Body of pancreas (tissue), 4 donors: ENCODE measurements around the gene CXCL8. TPM values are rescaled to one million over a fixed set of nuclear protein-coding genes. Genes with fewer than 3 reads are reported as not detected.

Experiments used
- ATAC-seq: fragments of 150-250 bp; one replicate; pipeline ENCODE4 v1.9.1; 2016
- DNase-seq, 4 donors: peaks; one replicate each; pipeline ENCODE4 v3.0.0-alpha.2; 2019
- H3K27ac ChIP-seq, 4 donors: fragments of 200-600 bp; sonication (generic); 1 replicate in 3 of 4; 2 replicates in 1 of 4; pipeline versions ENCODE4 v1.5.1 to v1.6.1; 2016 to 2019; ENCODE audit warnings: mild to moderate bottlenecking in 1 of 4, mixed read lengths in 1 of 4, moderate library complexity in 1 of 4
- H3K27me3 ChIP-seq, 2 donors: fragments of 200-600 bp; sonication (generic); one replicate each; pipeline ENCODE4 v1.6.0; 2016; ENCODE audit warnings: mild to moderate bottlenecking in 1 of 2
- H3K36me3 ChIP-seq, 2 donors: fragments of 200-600 bp; sonication (generic); replicated peaks in 1 of 2; 2 replicates each; pipeline ENCODE4 v1.5.1; 2016; ENCODE audit warnings: low read depth in 2 of 2; ENCODE audit not compliant: insufficient read depth in 1 of 2
- H3K4me1 ChIP-seq: fragments of 200-600 bp; sonication (generic); one replicate; pipeline ENCODE4 v1.6.0; 2016
- H3K4me3 ChIP-seq, 2 donors: fragments of 200-600 bp; sonication (generic); 1 replicate in 1 of 2; 2 replicates in 1 of 2; pipeline ENCODE4 v1.5.1; 2016 to 2019
- H3K9me3 ChIP-seq, 3 donors: fragments of 200-600 bp; sonication (generic); 1 replicate in 2 of 3; 2 replicates in 1 of 3; pipeline ENCODE4 v1.5.1; 2016
- POLR2A ChIP-seq, 3 donors: fragments of 450-650 bp; IDR thresholded peaks; one replicate each; pipeline ENCODE4 v1.6.1; 2016; ENCODE audit warnings: antibody characterized with exemption in 3 of 3, mild to moderate bottlenecking in 2 of 3
- WGBS, 2 donors: methylation state at CpG; one replicate each; pipeline ENCODE4 v1.1.5; 2017; 5-methylcytosine and 5-hydroxymethylcytosine counted together
- intact Hi-C: fragments of 100-400 bp; cut with DNase I; formaldehyde crosslinking; loops from one replicate; pipeline ENCODE4 v1.15.1; 2023
- total RNA-seq, 2 donors: library from RNA; depleted of rRNA; stranded (reverse); fragments of >200 nt; gene quantifications; one replicate each; pipeline ENCODE4 v1.1.0, GENCODE V29; 2016
- TF ChIP-seq, protein P1 (sequence below), 7 experiments: fragments of 450-650 bp in 4 of 7; fragments of 200-600 bp in 3 of 7; sonication (generic) in 3 of 7; IDR thresholded peaks; one replicate each; pipeline ENCODE4 v1.5.1; 2016 to 2019; ENCODE audit warnings: antibody characterized with exemption in 7 of 7

The CXCL8 gene
- total RNA-seq, 2 donors from 2014 or later: 3.9 to 12.9 TPM

DNA sequence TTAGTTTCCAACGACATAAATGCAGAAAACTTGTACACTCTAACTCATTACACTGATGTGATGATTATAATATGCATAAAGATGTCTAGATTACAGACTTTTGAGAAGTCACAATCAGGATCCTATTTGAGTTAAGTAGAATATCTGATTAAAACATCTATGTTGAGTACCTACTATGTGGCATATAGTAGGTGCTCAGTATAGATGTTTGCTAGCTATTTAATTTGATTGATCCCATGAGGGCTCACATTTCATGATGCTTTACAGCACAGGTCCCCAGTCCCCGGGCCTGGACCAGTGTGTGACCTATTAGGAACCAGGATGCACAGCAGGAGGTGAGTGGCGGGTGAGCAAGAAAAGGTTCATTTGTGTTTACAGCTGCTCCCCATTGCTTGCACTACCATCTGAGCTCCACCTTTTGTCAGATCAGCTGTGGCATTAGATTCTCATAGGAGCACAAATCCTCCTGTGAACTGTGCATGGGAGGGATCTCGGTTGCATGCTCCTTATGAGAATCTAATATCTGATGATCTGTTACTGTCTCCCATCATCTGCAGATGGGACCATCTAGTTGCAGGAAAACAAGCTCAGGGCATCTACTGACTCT is 33.0 kb upstream of the CXCL8 start:
- TF ChIP-seq, protein P1, sequence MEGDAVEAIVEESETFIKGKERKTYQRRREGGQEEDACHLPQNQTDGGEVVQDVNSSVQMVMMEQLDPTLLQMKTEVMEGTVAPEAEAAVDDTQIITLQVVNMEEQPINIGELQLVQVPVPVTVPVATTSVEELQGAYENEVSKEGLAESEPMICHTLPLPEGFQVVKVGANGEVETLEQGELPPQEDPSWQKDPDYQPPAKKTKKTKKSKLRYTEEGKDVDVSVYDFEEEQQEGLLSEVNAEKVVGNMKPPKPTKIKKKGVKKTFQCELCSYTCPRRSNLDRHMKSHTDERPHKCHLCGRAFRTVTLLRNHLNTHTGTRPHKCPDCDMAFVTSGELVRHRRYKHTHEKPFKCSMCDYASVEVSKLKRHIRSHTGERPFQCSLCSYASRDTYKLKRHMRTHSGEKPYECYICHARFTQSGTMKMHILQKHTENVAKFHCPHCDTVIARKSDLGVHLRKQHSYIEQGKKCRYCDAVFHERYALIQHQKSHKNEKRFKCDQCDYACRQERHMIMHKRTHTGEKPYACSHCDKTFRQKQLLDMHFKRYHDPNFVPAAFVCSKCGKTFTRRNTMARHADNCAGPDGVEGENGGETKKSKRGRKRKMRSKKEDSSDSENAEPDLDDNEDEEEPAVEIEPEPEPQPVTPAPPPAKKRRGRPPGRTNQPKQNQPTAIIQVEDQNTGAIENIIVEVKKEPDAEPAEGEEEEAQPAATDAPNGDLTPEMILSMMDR (IDR thresholded peaks at IDR 0.05): no peak
- no peak for TF ChIP-seq POLR2A (IDR thresholded peaks at IDR 0.05)
- ATAC-seq (no peak), DNase-seq (no peak)
- H3K36me3 ChIP-seq: no peaks in the 10 kb centered on the region
- H3K27me3 ChIP-seq: no peaks in the 10 kb centered on the region
- no peak overlapping the region for H3K27ac ChIP-seq
- H3K4me1 ChIP-seq: peaks cover 30% of the 10 kb centered on the region
- H3K4me3 ChIP-seq: no peak overlapping the region
- WGBS, 2 donors: 85 to 89% methylated on average over 4 of the region's 4 CpGs
- intact Hi-C loops: no loop called here
- H3K9me3 ChIP-seq: no peaks in the 10 kb centered on the region

DNA sequence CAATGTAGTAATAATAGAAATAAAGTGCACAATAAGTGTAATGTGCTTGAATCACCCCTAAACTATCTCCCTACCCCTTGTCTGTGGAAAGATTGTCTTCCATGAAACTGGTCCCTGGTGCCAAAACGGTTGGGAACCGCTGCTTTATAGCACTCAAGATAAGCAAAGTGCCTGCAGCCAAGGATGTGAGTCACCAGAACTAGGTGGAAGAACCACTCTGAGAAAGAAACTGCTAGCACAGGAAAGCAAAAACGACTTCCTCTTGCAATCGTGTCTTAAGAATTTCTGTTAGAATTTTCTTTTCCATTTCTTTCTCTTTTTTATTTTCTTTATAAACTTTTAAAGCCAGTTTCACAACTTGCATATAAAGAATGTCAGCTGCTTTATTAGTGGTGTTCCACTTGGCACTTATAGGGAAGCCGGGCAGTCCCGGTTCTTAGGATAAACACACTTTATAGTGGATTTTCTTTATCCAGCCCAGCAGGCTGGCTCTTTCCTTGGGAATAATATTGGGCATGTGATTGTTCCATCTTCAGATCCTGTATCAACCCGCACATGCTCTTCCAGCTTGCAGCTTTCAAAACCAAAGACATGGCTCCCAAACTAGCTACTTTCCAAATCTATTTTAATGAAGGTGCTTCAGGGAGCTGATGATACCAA is 32.3 kb upstream of the CXCL8 start:
- H3K27ac ChIP-seq: peak overlapping the region in 1 of 4 donors; percentile 34
- TF ChIP-seq POLR2A (IDR thresholded peaks at IDR 0.05): no peak
- TF ChIP-seq, protein P1 (IDR thresholded peaks at IDR 0.05): no peak
- WGBS, 2 donors: 36 to 41% methylated on average over 7 of the region's 7 CpGs
- ATAC-seq (peak; percentile 58), DNase-seq (peak; percentile 38 to 71 (median 64))
- no peaks in the 10 kb centered on the region for H3K9me3 ChIP-seq
- no peak overlapping the region for H3K4me3 ChIP-seq
- no peaks in the 10 kb centered on the region for H3K27me3 ChIP-seq
- H3K4me1 ChIP-seq: peaks cover 30% of the 10 kb centered on the region
- no peaks in the 10 kb centered on the region for H3K36me3 ChIP-seq
- intact Hi-C loops: no loop called here

DNA sequence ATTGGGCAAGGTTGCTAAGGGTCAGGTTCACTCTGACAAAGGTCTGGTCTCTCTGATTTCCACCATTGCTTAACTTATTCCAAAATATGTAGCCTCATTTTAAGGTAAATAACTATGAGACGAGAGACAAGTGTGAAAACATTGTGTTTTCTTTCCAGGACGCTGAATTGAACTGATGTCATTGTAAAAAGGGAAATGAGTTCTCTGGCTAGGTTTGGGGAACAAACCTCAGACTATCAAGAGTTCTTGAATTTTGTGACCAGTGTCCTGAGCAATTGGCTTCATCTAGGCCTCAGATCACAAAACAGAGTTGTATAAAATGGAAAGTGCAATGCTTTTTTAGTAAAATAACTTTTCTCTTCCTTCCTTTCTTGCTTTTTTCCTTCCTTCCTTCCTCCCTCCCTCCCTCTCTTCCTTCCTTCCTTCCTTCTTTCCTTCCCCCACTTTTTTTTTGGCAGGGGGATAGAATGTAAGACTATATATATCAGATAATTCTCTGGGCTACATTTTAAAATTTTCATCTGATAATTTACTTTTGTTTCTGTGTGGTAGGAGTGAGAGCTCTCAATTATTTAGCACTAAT is 30.8 kb upstream of the CXCL8 start:
- no peak for TF ChIP-seq POLR2A (IDR thresholded peaks at IDR 0.05)
- TF ChIP-seq, protein P1 (IDR thresholded peaks at IDR 0.05): no peak
- WGBS, 2 donors: 53 to 57% methylated on average over 2 of the region's 2 CpGs
- Histone ChIP-seq H3K27me3 (no peaks in the 10 kb centered on the region), H3K9me3 (no peaks in the 10 kb centered on the region), H3K4me3 (no peak overlapping the region), H3K27ac (no peak overlapping the region), H3K4me1 (peaks cover 23% of the 10 kb centered on the region), H3K36me3 (no peaks in the 10 kb centered on the region)
- intact Hi-C loops: no loop called here
- ATAC-seq (no peak), DNase-seq (no peak)

DNA sequence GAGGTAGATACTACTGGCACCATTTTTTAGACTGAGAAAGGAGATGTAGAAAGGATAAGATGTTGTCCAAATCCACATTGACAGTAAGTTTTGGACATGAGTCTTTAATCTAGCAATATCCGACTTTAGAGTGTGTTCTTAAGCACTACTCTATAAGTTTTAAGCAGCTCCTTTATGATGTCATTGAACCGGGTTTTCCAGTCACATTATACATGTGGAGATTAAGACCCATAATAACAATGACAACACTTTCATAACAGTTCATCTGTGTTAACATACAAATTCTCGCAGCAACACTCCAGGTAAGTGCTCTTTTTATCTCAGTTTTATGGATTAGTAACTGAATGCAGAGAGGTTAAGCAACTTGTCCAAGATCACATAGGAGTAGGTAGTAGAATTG is 30.3 kb upstream of the CXCL8 start:
- intact Hi-C loops: no loop called here
- Histone ChIP-seq H3K4me1 (peaks cover 17% of the 10 kb centered on the region), H3K4me3 (no peak overlapping the region), H3K27ac (no peak overlapping the region), H3K36me3 (no peaks in the 10 kb centered on the region), H3K27me3 (no peaks in the 10 kb centered on the region), H3K9me3 (no peaks in the 10 kb centered on the region)
- 89% methylated on average over 3 of the region's 3 CpGs for WGBS, 2 donors
- TF ChIP-seq, protein P1 (IDR thresholded peaks at IDR 0.05): no peak
- DNase-seq: no peak
- no peak for ATAC-seq
